OCI-LY7 (cell line): ENCODE results near the gene GAS7. TPM values are rescaled to one million over a fixed set of nuclear protein-coding genes. Genes with fewer than 3 reads are reported as not detected.

Source experiments
- BruUV-seq: library from RNA; stranded (reverse); fragments of 400-500 nt; replicated peaks from 2 replicates; lab custom pipeline; 2021; lab: Mats Ljungman, UMichigan
- CTCF ChIA-PET: fragments of 300-600 bp; sonication (Branson Sonifier 250); formaldehyde crosslinking; loops from one replicate; lab custom pipeline; 2022; ENCODE audit warnings: antibody characterized with exemption; ENCODE audit not compliant: unreplicated experiment; lab: Charles Lee
- POLR2A ChIA-PET: fragments of 300-600 bp; sonication (Branson Sonifier 250); formaldehyde crosslinking; loops from one replicate; lab custom pipeline; 2022; ENCODE audit warnings: antibody characterized with exemption; lab: Charles Lee
- DNase-seq: peaks from one replicate; pipeline ENCODE4 v3.0.0-alpha.2; 2015; ENCODE audit warnings: low spot score
- H2AFZ ChIP-seq: fragments of 200-600 bp; sonication (generic), shearing (Covaris generic); 2 replicates; pipeline ENCODE4 v1.6.1; 2014; ENCODE audit warnings: mild to moderate bottlenecking, antibody characterized with exemption, low read length, moderate library complexity
- H3K27ac ChIP-seq: fragments of 200-600 bp; sonication (generic); 2 replicates; pipeline ENCODE4 v1.5.1; 2014; ENCODE audit warnings: mixed run types, low read depth, mild to moderate bottlenecking, moderate library complexity, low read length, inconsistent platforms; ENCODE audit not compliant: poor library complexity, severe bottlenecking
- H3K36me3 ChIP-seq: fragments of 200-600 bp; sonication (generic); 2 replicates; pipeline ENCODE4 v1.6.1; 2014; ENCODE audit warnings: mild to moderate bottlenecking, antibody characterized with exemption, low read length, moderate library complexity, mixed read lengths; ENCODE audit not compliant: insufficient read depth
- H3K4me1 ChIP-seq: fragments of 200-600 bp; sonication (generic); 2 replicates; pipeline ENCODE4 v1.5.1; 2014; ENCODE audit warnings: mild to moderate bottlenecking, low read length; ENCODE audit not compliant: insufficient read depth, poor library complexity, severe bottlenecking
- H3K4me2 ChIP-seq: fragments of 200-600 bp; sonication (generic); 2 replicates; pipeline ENCODE4 v1.6.1; 2014; ENCODE audit warnings: mild to moderate bottlenecking, low read length
- H3K4me3 ChIP-seq: fragments of 200-600 bp; sonication (generic); 2 replicates; pipeline ENCODE4 v1.5.1; 2014; ENCODE audit warnings: mild to moderate bottlenecking, low read depth, low read length; ENCODE audit not compliant: poor library complexity, severe bottlenecking
- H3K79me2 ChIP-seq: fragments of 200-600 bp; sonication (generic); 2 replicates; pipeline ENCODE4 v1.6.1; 2016; ENCODE audit warnings: low read depth, mild to moderate bottlenecking, low read length, moderate library complexity, mixed read lengths; ENCODE audit not compliant: insufficient read depth
- H3K9me2 ChIP-seq: fragments of 200-600 bp; sonication (generic); 2 replicates; pipeline ENCODE4 v1.6.1; 2016; ENCODE audit warnings: mild to moderate bottlenecking, low read length, mixed read lengths; ENCODE audit not compliant: insufficient read depth
- H3K9me3 ChIP-seq: fragments of 200-600 bp; sonication (generic); 2 replicates; pipeline ENCODE4 v1.6.1; 2014; ENCODE audit warnings: mild to moderate bottlenecking, mixed run types, low read length, mixed read lengths
- H4K20me1 ChIP-seq: fragments of 200-600 bp; sonication (generic); 2 replicates; pipeline ENCODE4 v1.6.1; 2014; ENCODE audit warnings: mild to moderate bottlenecking, antibody characterized with exemption, low read length, moderate library complexity, mixed read lengths; ENCODE audit not compliant: insufficient read depth
- EZH2phosphoT487 ChIP-seq: fragments of 200-600 bp; sonication (generic); IDR thresholded peaks from 2 replicates; pipeline ENCODE4 v1.6.1; 2018; ENCODE audit warnings: low read depth, borderline replicate concordance, mild to moderate bottlenecking, mixed run types, antibody characterized with exemption, low read length, moderate library complexity, mixed read lengths
- intact Hi-C: fragments of 100-400 bp; cut with micrococcal nuclease; formaldehyde crosslinking; loops from one replicate; pipeline ENCODE4 v1.10.0; 2022; ENCODE audit not compliant: unreplicated experiment
- total RNA-seq, 2 experiments: library from RNA; depleted of rRNA in 1 of 2; stranded (reverse); fragments of >200 nt in 1 of 2; shearing (Covaris generic) in 1 of 2; gene quantifications; 2 replicates each; pipeline ENCODE4 v1.2.3, GENCODE V29; 2014 to 2022
- TF ChIP-seq, protein P1 (sequence below): fragments of 200-600 bp; sonication (generic); conservative IDR thresholded peaks from 2 replicates; pipeline ENCODE4 v1.5.1; 2014; ENCODE audit warnings: mild to moderate bottlenecking, antibody characterized with exemption, low read length, moderate library complexity, mixed read lengths

Gene GAS7
- total RNA-seq, 2 experiments from 2014 or later: 1.5 TPM; not detected in 1

DNA sequence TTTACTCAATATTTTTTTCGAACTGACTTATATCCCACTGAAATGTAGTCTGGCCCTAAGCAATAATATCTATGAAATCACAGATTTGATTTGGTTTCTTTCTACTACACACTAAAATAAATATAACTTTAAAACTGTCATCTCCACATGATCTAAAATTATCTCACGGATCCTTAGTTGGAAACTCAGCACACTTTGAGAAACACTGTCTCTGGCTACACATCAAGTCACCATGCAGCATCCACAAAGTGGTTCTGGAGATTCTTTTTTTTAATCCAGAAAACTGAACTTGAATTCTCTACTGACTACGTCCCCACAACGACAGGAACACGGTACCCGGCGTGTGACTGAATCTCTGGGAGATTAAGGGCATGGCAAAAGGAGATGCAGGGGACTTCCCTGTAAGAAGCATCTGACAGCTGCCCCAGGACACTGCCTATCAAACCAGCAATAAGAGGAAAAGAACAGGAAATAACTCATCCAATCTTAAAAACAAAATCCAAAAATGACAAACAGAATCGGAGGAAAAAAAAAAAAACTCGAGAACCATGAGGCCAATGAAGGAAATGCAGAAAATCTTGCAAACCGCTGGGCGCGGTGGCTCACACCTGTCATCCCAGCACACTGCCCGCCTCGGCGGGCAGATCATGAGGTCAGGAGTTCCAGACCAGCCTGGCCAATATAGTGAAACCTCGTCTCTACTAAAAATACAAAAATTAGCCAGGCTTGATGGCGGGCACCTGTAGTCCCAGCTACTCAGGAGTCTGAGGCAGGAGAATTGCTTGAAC, 152.3 kb downstream of the GAS7 start:
- no TSS peak for BruUV-seq
- intact Hi-C loops: no loop called here
- Histone ChIP-seq H3K36me3 (no peaks in the 10 kb centered on the region), H3K79me2 (no peaks in the 10 kb centered on the region), H2AFZ (no peak overlapping the region), H4K20me1 (no peaks in the 10 kb centered on the region), H3K4me3 (no peak overlapping the region), H3K9me2 (no peaks in the 10 kb centered on the region), H3K4me2 (no peak overlapping the region), H3K4me1 (no peaks in the 10 kb centered on the region), H3K27ac (no peak overlapping the region), H3K9me3 (no peaks in the 10 kb centered on the region)
- ChIA-PET CTCF (no interaction called here), POLR2A (no interaction called here)
- DNase-seq: no peak
- TF ChIP-seq, protein P1, sequence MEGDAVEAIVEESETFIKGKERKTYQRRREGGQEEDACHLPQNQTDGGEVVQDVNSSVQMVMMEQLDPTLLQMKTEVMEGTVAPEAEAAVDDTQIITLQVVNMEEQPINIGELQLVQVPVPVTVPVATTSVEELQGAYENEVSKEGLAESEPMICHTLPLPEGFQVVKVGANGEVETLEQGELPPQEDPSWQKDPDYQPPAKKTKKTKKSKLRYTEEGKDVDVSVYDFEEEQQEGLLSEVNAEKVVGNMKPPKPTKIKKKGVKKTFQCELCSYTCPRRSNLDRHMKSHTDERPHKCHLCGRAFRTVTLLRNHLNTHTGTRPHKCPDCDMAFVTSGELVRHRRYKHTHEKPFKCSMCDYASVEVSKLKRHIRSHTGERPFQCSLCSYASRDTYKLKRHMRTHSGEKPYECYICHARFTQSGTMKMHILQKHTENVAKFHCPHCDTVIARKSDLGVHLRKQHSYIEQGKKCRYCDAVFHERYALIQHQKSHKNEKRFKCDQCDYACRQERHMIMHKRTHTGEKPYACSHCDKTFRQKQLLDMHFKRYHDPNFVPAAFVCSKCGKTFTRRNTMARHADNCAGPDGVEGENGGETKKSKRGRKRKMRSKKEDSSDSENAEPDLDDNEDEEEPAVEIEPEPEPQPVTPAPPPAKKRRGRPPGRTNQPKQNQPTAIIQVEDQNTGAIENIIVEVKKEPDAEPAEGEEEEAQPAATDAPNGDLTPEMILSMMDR: no peak
- no peak for TF ChIP-seq EZH2phosphoT487

DNA sequence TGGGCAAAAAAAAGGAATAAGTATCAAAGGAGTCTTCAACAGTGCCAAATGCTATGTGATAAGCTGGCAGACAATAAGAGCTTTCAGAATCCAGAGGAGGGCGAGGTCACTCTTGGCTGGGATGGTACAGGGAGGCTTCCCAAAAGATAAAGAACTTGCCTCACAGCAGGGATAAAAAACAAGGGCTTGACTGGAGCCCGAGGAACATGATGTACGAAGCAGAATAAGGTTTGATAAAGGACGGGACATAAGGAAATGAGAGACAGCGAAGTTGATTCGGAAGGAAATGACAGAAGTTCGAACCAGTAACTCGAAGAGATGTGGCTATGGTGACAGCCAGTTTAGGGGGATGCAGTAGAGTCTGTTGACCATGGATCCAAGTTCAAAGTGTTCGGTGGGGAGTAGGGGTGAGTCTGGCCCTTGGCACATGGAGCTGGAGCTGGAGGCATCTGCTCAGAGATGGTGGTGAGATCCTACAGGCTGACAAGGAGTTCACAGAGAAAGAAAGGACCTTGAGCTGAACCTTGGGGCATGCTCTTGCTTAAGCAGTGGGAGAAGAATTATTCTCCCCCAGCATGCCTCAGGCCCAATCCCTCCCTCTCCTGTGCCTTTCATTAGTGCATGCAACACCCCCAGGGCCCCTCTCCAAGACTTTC, 155.7 kb downstream of the GAS7 start:
- TF ChIP-seq, protein P1: no peak
- no peak for TF ChIP-seq EZH2phosphoT487
- H3K36me3 ChIP-seq: no peaks in the 10 kb centered on the region
- H2AFZ ChIP-seq: no peak overlapping the region
- ChIA-PET POLR2A (no interaction called here), CTCF (no interaction called here)
- H3K9me3 ChIP-seq: no peaks in the 10 kb centered on the region
- intact Hi-C loops: no loop called here
- no peaks in the 10 kb centered on the region for H4K20me1 ChIP-seq
- DNase-seq: no peak
- H3K4me2 ChIP-seq: no peak overlapping the region
- no TSS peak for BruUV-seq
- no peak overlapping the region for H3K4me3 ChIP-seq
- H3K79me2 ChIP-seq: no peaks in the 10 kb centered on the region
- no peak overlapping the region for H3K27ac ChIP-seq
- no peaks in the 10 kb centered on the region for H3K4me1 ChIP-seq
- no peaks in the 10 kb centered on the region for H3K9me2 ChIP-seq
